IPS-18a (cell line): ENCODE results near the gene C11orf52.

Experiments
- H3K27ac ChIP-seq: one replicate; pipeline ENCODE4 v1.5.1; 2013; ENCODE audit warnings: low read length
- H3K27me3 ChIP-seq: one replicate; pipeline ENCODE4 v1.6.1; 2013; ENCODE audit warnings: mild to moderate bottlenecking, low read length; ENCODE audit not compliant: control insufficient read depth, insufficient read depth
- H3K36me3 ChIP-seq: one replicate; pipeline ENCODE4 v1.6.1; 2013; ENCODE audit warnings: low read depth, low read length; ENCODE audit not compliant: control insufficient read depth
- H3K4me1 ChIP-seq: one replicate; pipeline ENCODE4 v1.6.1; 2013; ENCODE audit warnings: low read depth, low read length; ENCODE audit not compliant: control insufficient read depth
- H3K4me3 ChIP-seq: one replicate; pipeline ENCODE4 v1.5.1; 2013; ENCODE audit warnings: low read length
- H3K9ac ChIP-seq: one replicate; pipeline ENCODE4 v1.6.1; 2013; ENCODE audit warnings: mild to moderate bottlenecking, low read length, moderate library complexity
- H3K9me3 ChIP-seq: one replicate; pipeline ENCODE4 v1.6.1; 2013; ENCODE audit warnings: low read depth, low read length; ENCODE audit not compliant: control insufficient read depth

C11orf52 gene

GRCh38 chr11:111963931-111964340, 45.2 kb downstream of the C11orf52 start:
- Histone ChIP-seq H3K9ac (no peak overlapping the region), H3K36me3 (no peaks in the 10 kb centered on the region), H3K4me1 (peaks cover 13% of the 10 kb centered on the region), H3K27me3 (no peaks in the 10 kb centered on the region), H3K4me3 (no peak overlapping the region), H3K9me3 (no peaks in the 10 kb centered on the region), H3K27ac (no peak overlapping the region)

DNA sequence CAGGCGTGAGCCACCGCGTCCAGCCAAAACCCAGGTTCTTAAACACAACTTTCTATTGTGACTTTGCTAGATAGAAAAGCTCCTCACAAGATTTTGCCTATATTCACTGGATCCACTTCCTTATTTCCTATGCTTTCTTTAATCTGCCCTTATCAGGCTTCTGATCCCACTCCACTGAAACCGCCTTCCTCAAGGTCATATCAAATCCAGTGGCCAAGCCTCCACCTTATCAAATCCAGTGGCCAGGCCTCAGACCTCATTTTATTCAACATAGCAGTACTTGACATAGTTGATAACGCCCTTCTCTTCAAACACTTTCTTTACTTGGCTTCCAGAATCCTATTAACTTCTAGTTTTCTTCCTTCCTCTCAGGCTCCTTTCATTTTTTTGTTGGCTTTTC, 48.0 kb downstream of the C11orf52 start:
- H3K4me3 ChIP-seq, result no peak overlapping the region
- H3K9me3 ChIP-seq, result no peaks in the 10 kb centered on the region
- H3K4me1 ChIP-seq, result peaks cover 3% of the 10 kb centered on the region
- H3K27me3 ChIP-seq, result no peaks in the 10 kb centered on the region
- H3K36me3 ChIP-seq, result peaks cover 4% of the 10 kb centered on the region
- no peak overlapping the region for H3K27ac ChIP-seq
- no peak overlapping the region for H3K9ac ChIP-seq

GRCh38 chr11:111967649-111968048, 48.9 kb downstream of the C11orf52 start:
- H3K36me3 ChIP-seq, result peaks cover 4% of the 10 kb centered on the region
- H3K9me3 ChIP-seq, result no peaks in the 10 kb centered on the region
- no peak overlapping the region for H3K27ac ChIP-seq
- H3K27me3 ChIP-seq, result no peaks in the 10 kb centered on the region
- H3K4me1 ChIP-seq, result no peaks in the 10 kb centered on the region
- H3K9ac ChIP-seq, result no peak overlapping the region
- H3K4me3 ChIP-seq, result no peak overlapping the region

- Histone ChIP-seq H3K27me3 (no peaks in the 10 kb centered on the region), H3K36me3 (peaks cover 4% of the 10 kb centered on the region), H3K4me1 (no peaks in the 10 kb centered on the region)
Observed at GRCh38 chr11:111969344-111969743, 50.6 kb downstream of the C11orf52 start.

GRCh38 chr11:111974446-111974845, 55.7 kb downstream of the C11orf52 start:
- H3K4me1 ChIP-seq, result peaks cover 19% of the 10 kb centered on the region
- no peaks in the 10 kb centered on the region for H3K9me3 ChIP-seq
- H3K4me3 ChIP-seq, result no peak overlapping the region
- H3K27ac ChIP-seq, result no peak overlapping the region
- peaks cover 6% of the 10 kb centered on the region for H3K27me3 ChIP-seq
- H3K36me3 ChIP-seq, result peaks cover 4% of the 10 kb centered on the region
- H3K9ac ChIP-seq, result no peak overlapping the region

More at GRCh38 chr11:111969344-111969743, 50.6 kb downstream of the C11orf52 start:
- no peaks in the 10 kb centered on the region for H3K9me3 ChIP-seq
- H3K9ac ChIP-seq, result no peak overlapping the region
- no peak overlapping the region for H3K27ac ChIP-seq
- H3K4me3 ChIP-seq, result no peak overlapping the region

GRCh38 chr11:111975076-111975806, 56.5 kb downstream of the C11orf52 start:
- H3K4me3 ChIP-seq, result no peak overlapping the region
- no peak overlapping the region for H3K9ac ChIP-seq
- peaks cover 6% of the 10 kb centered on the region for H3K27me3 ChIP-seq
- H3K36me3 ChIP-seq, result peaks cover 4% of the 10 kb centered on the region
- no peaks in the 10 kb centered on the region for H3K9me3 ChIP-seq
- peaks cover 19% of the 10 kb centered on the region for H3K4me1 ChIP-seq
- no peak overlapping the region for H3K27ac ChIP-seq

- peak overlapping the region; percentile 77 for H3K4me3 ChIP-seq
- H3K9ac ChIP-seq, result peak overlapping the region; percentile 18
- H3K27ac ChIP-seq, result no peak overlapping the region
Observed at GRCh38 chr11:111976119-111976766, 57.5 kb downstream of the C11orf52 start.

More at GRCh38 chr11:111976119-111976766, 57.5 kb downstream of the C11orf52 start:
- Histone ChIP-seq H3K27me3 (peaks cover 6% of the 10 kb centered on the region), H3K36me3 (peaks cover 2% of the 10 kb centered on the region), H3K4me1 (peaks cover 19% of the 10 kb centered on the region), H3K9me3 (no peaks in the 10 kb centered on the region)
